Hepatocyte (in vitro differentiated cells): Measurements from ENCODE around the gene PTPRT. TPM values are rescaled to one million over a fixed set of nuclear protein-coding genes. Genes with fewer than 3 reads are reported as not detected.

Experiments
- DNase-seq: peaks from one replicate; pipeline ENCODE4 v3.0.0-alpha.2; 2016; ENCODE audit warnings: low spot score
- H2AFZ ChIP-seq: fragments of 200-600 bp; sonication (generic); 2 replicates; pipeline ENCODE4 v1.6.0; 2016; ENCODE audit warnings: antibody characterized with exemption, mild to moderate bottlenecking
- H3K27ac ChIP-seq: fragments of 200-600 bp; sonication (generic); 2 replicates; pipeline ENCODE4 v1.5.1; 2016; ENCODE audit warnings: mild to moderate bottlenecking
- H3K27me3 ChIP-seq: fragments of 200-600 bp; sonication (generic); 2 replicates; pipeline ENCODE4 v1.6.1; 2016
- H3K36me3 ChIP-seq: fragments of 200-600 bp; sonication (generic); replicated peaks from 2 replicates; pipeline ENCODE4 v1.5.1; 2016; ENCODE audit warnings: low read depth; ENCODE audit not compliant: insufficient read depth
- H3K4me1 ChIP-seq: fragments of 200-600 bp; sonication (generic); 2 replicates; pipeline ENCODE4 v1.5.1; 2016; ENCODE audit warnings: mild to moderate bottlenecking, moderate library complexity; ENCODE audit not compliant: insufficient read depth
- H3K4me2 ChIP-seq: fragments of 200-600 bp; sonication (generic); 2 replicates; pipeline ENCODE4 v1.6.0; 2016
- H3K4me3 ChIP-seq: fragments of 200-600 bp; sonication (generic); 2 replicates; pipeline ENCODE4 v1.5.1; 2016; ENCODE audit warnings: mild to moderate bottlenecking
- H3K79me2 ChIP-seq: fragments of 200-600 bp; sonication (generic); 2 replicates; pipeline ENCODE4 v1.6.0; 2017; ENCODE audit warnings: mild to moderate bottlenecking
- H3K9me2 ChIP-seq: fragments of 200-600 bp; sonication (generic); replicated peaks from 2 replicates; pipeline ENCODE4 v1.6.0; 2017; ENCODE audit warnings: mild to moderate bottlenecking; ENCODE audit not compliant: insufficient read depth
- H3K9me3 ChIP-seq: fragments of 200-600 bp; sonication (generic); 2 replicates; pipeline ENCODE4 v1.5.1; 2016; ENCODE audit warnings: low read depth, mild to moderate bottlenecking
- H4K20me1 ChIP-seq: fragments of 200-600 bp; sonication (generic); 2 replicates; pipeline ENCODE4 v1.6.0; 2016; ENCODE audit warnings: mild to moderate bottlenecking; ENCODE audit not compliant: insufficient read depth, poor library complexity, severe bottlenecking
- EZH2 ChIP-seq: fragments of 200-600 bp; sonication (generic); IDR thresholded peaks from 2 replicates; pipeline ENCODE4 v1.6.1; 2016; ENCODE audit warnings: antibody characterized with exemption, mild to moderate bottlenecking, borderline replicate concordance
- EZH2phosphoT487 ChIP-seq: fragments of 200-600 bp; sonication (generic); IDR thresholded peaks from one replicate; pipeline ENCODE4 v1.6.1; 2018; ENCODE audit warnings: antibody characterized with exemption, mild to moderate bottlenecking, low read depth, moderate library complexity; ENCODE audit not compliant: unreplicated experiment, severe bottlenecking
- WGBS: methylation state at CpG from one replicate; pipeline ENCODE4 v1.1.6; 2016; ENCODE audit warnings: low lambda C conversion rate; ENCODE audit errors: missing lambda C conversion rate; 5-methylcytosine and 5-hydroxymethylcytosine counted together
- polyA plus RNA-seq: library from polyadenylated mRNA; unstranded; fragments of >200 nt; fragmentation: Nextera tagmentation; extraction: Ambion mirVana; gene quantifications from 2 replicates; pipeline ENCODE4 v1.2.1, GENCODE V29; 2016
- total RNA-seq: library from RNA; depleted of rRNA; stranded (reverse); fragments of >200 nt; gene quantifications from 2 replicates; pipeline ENCODE4 v1.2.3, GENCODE V29; 2014
- TF ChIP-seq, protein P1 (sequence below): fragments of 200-600 bp; sonication (generic); IDR thresholded peaks from 2 replicates; pipeline ENCODE4 v1.5.1; 2016; ENCODE audit warnings: antibody characterized with exemption, mild to moderate bottlenecking; ENCODE audit not compliant: poor library complexity

Gene PTPRT
- total and polyA plus RNA-seq, 2 experiments from 2014 or later, result 0.47 to 0.83 TPM

- H3K9me2 ChIP-seq, result no peaks in the 10 kb centered on the region
- H3K79me2 ChIP-seq, result no peaks in the 10 kb centered on the region
- H3K4me1 ChIP-seq, result no peaks in the 10 kb centered on the region
- no peak overlapping the region for H3K4me2 ChIP-seq
- DNase-seq, result no peak
- H3K9me3 ChIP-seq, result no peaks in the 10 kb centered on the region
- H3K27me3 ChIP-seq, result no peaks in the 10 kb centered on the region
- TF ChIP-seq EZH2phosphoT487 (no peak), EZH2 (no peak)
- TF ChIP-seq, protein P1, sequence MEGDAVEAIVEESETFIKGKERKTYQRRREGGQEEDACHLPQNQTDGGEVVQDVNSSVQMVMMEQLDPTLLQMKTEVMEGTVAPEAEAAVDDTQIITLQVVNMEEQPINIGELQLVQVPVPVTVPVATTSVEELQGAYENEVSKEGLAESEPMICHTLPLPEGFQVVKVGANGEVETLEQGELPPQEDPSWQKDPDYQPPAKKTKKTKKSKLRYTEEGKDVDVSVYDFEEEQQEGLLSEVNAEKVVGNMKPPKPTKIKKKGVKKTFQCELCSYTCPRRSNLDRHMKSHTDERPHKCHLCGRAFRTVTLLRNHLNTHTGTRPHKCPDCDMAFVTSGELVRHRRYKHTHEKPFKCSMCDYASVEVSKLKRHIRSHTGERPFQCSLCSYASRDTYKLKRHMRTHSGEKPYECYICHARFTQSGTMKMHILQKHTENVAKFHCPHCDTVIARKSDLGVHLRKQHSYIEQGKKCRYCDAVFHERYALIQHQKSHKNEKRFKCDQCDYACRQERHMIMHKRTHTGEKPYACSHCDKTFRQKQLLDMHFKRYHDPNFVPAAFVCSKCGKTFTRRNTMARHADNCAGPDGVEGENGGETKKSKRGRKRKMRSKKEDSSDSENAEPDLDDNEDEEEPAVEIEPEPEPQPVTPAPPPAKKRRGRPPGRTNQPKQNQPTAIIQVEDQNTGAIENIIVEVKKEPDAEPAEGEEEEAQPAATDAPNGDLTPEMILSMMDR, result no peak
- no peaks in the 10 kb centered on the region for H3K36me3 ChIP-seq
- 88% methylated on average over 5 of the region's 5 CpGs for WGBS
- no peak overlapping the region for H2AFZ ChIP-seq
- no peaks in the 10 kb centered on the region for H4K20me1 ChIP-seq
- H3K4me3 ChIP-seq, result no peak overlapping the region
- H3K27ac ChIP-seq, result no peak overlapping the region
These were observed 1058.7 kb downstream of the PTPRT start for GRCh38 chr20:42130810-42131596.

GRCh38 chr20:42125426-42125825 is 1064.3 kb downstream of the PTPRT start:
- Histone ChIP-seq H3K9me3 (no peaks in the 10 kb centered on the region), H3K79me2 (no peaks in the 10 kb centered on the region), H3K27ac (no peak overlapping the region), H3K4me1 (no peaks in the 10 kb centered on the region), H4K20me1 (no peaks in the 10 kb centered on the region), H3K4me2 (no peak overlapping the region), H3K9me2 (no peaks in the 10 kb centered on the region), H3K27me3 (no peaks in the 10 kb centered on the region), H3K36me3 (no peaks in the 10 kb centered on the region), H3K4me3 (no peak overlapping the region), H2AFZ (no peak overlapping the region)
- WGBS, result 29% methylated on average over 2 of the region's 2 CpGs
- DNase-seq, result no peak
- TF ChIP-seq EZH2 (no peak), EZH2phosphoT487 (no peak)
- TF ChIP-seq, protein P1, result no peak

- no peak overlapping the region for H3K4me3 ChIP-seq
- no peaks in the 10 kb centered on the region for H3K9me3 ChIP-seq
- no peak overlapping the region for H2AFZ ChIP-seq
- no peak overlapping the region for H3K4me2 ChIP-seq
- no peaks in the 10 kb centered on the region for H3K27me3 ChIP-seq
- TF ChIP-seq EZH2 (no peak), EZH2phosphoT487 (no peak)
- TF ChIP-seq, protein P1, result no peak
- no peaks in the 10 kb centered on the region for H3K36me3 ChIP-seq
- no peak for DNase-seq
- H3K79me2 ChIP-seq, result no peaks in the 10 kb centered on the region
- no peaks in the 10 kb centered on the region for H4K20me1 ChIP-seq
- H3K27ac ChIP-seq, result no peak overlapping the region
- 85% methylated on average over 11 of the region's 11 CpGs for WGBS
- H3K9me2 ChIP-seq, result no peaks in the 10 kb centered on the region
- no peaks in the 10 kb centered on the region for H3K4me1 ChIP-seq
These were observed 1065.7 kb downstream of the PTPRT start for GRCh38 chr20:42123981-42124473.
